CD4-positive, alpha-beta memory T cell (primary cell): Measurements from ENCODE around the gene KLHL18. TPM values are rescaled to one million over a fixed set of nuclear protein-coding genes. Genes with fewer than 3 reads are reported as not detected.

Experiments
- CTCF ChIA-PET: fragments of 350-600 bp; sonication (Branson Sonifier 250); formaldehyde crosslinking; loops from one replicate; lab custom pipeline; 2021; ENCODE audit warnings: inconsistent platforms; ENCODE audit not compliant: partially characterized antibody; lab: Charles Lee
- POLR2A ChIA-PET: fragments of 350-600 bp; sonication (Branson Sonifier 250); formaldehyde crosslinking; loops from one replicate; lab custom pipeline; 2021; ENCODE audit not compliant: partially characterized antibody; lab: Charles Lee
- DNase-seq, 5 donors: peaks; one replicate each; pipeline versions ENCODE4 v3.0.0 to v3.0.0-alpha.2; 2020 to 2022; ENCODE audit warnings: mixed read lengths in 1 of 5
- H3K27ac ChIP-seq: one replicate; pipeline ENCODE4 v1.7.0; 2013; ENCODE audit warnings: low read depth, low read length
- H3K27me3 ChIP-seq: 2 replicates; pipeline ENCODE4 v1.7.0; 2013; ENCODE audit warnings: mild to moderate bottlenecking, low read length, moderate library complexity; ENCODE audit not compliant: insufficient read depth
- H3K36me3 ChIP-seq: 2 replicates; pipeline ENCODE4 v1.7.0; 2013; ENCODE audit warnings: mild to moderate bottlenecking, low read length, moderate library complexity; ENCODE audit not compliant: insufficient read depth
- H3K4me1 ChIP-seq: 2 replicates; pipeline ENCODE4 v1.7.0; 2013; ENCODE audit warnings: mild to moderate bottlenecking, low read length, moderate library complexity; ENCODE audit not compliant: insufficient read depth
- H3K4me3 ChIP-seq, 2 donors: one replicate each; pipeline ENCODE4 v1.7.0; 2013; ENCODE audit warnings: low read length in 2 of 2, mild to moderate bottlenecking in 1 of 2
- H3K9me3 ChIP-seq, 2 donors: one replicate each; pipeline ENCODE4 v1.7.0; 2013; ENCODE audit warnings: low read length in 2 of 2, control low read depth in 1 of 2; ENCODE audit not compliant: control insufficient read depth in 1 of 2
- H3K27ac Mint-ChIP-seq, 7 donors: one replicate each; pipeline ENCODE4 v1.8.0; 2020 to 2021; ENCODE audit warnings: mixed read lengths in 7 of 7, mild to moderate bottlenecking in 6 of 7, inconsistent platforms in 3 of 7, moderate library complexity in 3 of 7
- H3K27me3 Mint-ChIP-seq, 2 donors: one replicate each; pipeline ENCODE4 v1.8.0; 2020 to 2021; ENCODE audit warnings: mixed read lengths in 2 of 2
- H3K36me3 Mint-ChIP-seq, 2 donors: one replicate each; pipeline ENCODE4 v1.8.0; 2020 to 2021; ENCODE audit warnings: mixed read lengths in 2 of 2, inconsistent platforms in 1 of 2, mild to moderate bottlenecking in 1 of 2
- H3K4me1 Mint-ChIP-seq, 4 donors: one replicate each; pipeline ENCODE4 v1.8.0; 2020 to 2021; ENCODE audit warnings: mixed read lengths in 4 of 4, mild to moderate bottlenecking in 1 of 4
- H3K4me3 Mint-ChIP-seq, 8 donors: one replicate each; pipeline ENCODE4 v1.8.0; 2020 to 2021; ENCODE audit warnings: mixed read lengths in 8 of 8, mild to moderate bottlenecking in 7 of 8, moderate library complexity in 6 of 8, inconsistent platforms in 3 of 8
- H3K9me3 Mint-ChIP-seq, 8 donors: one replicate each; pipeline ENCODE4 v1.8.0; 2020 to 2021; ENCODE audit warnings: mixed read lengths in 8 of 8, mild to moderate bottlenecking in 5 of 8, inconsistent platforms in 3 of 8, moderate library complexity in 1 of 8
- intact Hi-C: fragments of 100-400 bp; cut with micrococcal nuclease; formaldehyde crosslinking; loops from one replicate; pipeline ENCODE4 v1.15.1; 2023
- polyA plus RNA-seq, 2 donors: library from polyadenylated mRNA; unstranded; fragments of 300-500 nt; fragmentation: Illumina TruSeq; gene quantifications; one replicate each; pipeline ENCODE4 v1.2.3, GENCODE V29; 2021
- total RNA-seq, 2 experiments: library from RNA; stranded (reverse); gene quantifications; one replicate each; pipeline ENCODE4 v1.2.3, GENCODE V29; 2021

Gene KLHL18
- total and polyA plus RNA-seq, 4 experiments from 2014 or later: 17.0 to 26.7 (median 20.8) TPM

- intact Hi-C loops: no loop called here
- ChIA-PET CTCF (no interaction called here), POLR2A (no interaction called here)
- H3K9me3 ChIP-seq: no peaks in the 10 kb centered on the region
- H3K36me3 ChIP-seq: no peaks in the 10 kb centered on the region
- no peak overlapping the region for H3K4me3 ChIP-seq
- Mint-ChIP-seq H3K36me3 (peaks cover 4 to 43% of the 10 kb centered on the region in 2 donors), H3K27me3 (no peaks in the 10 kb centered on the region), H3K27ac (peak overlapping the region in 5 of 7 donors; percentile 35 to 80 (median 62)), H3K4me1 (peaks cover 25 to 49% (median 29%) of the 10 kb centered on the region in 4 donors), H3K4me3 (no peak overlapping the region), H3K9me3 (no peaks in the 10 kb centered on the region)
- no peaks in the 10 kb centered on the region for H3K27me3 ChIP-seq
- peaks cover 11% of the 10 kb centered on the region for H3K4me1 ChIP-seq
- DNase-seq: no peak
- no peak overlapping the region for H3K27ac ChIP-seq
Observed at GRCh38 chr3:47392933-47393332, 110.2 kb downstream of the KLHL18 start.

- no peaks in the 10 kb centered on the region for H3K27me3 ChIP-seq
- H3K9me3 Mint-ChIP-seq: no peaks in the 10 kb centered on the region
- intact Hi-C loops: no loop called here
- peaks cover 11% of the 10 kb centered on the region for H3K4me1 ChIP-seq
- peaks cover 6% of the 10 kb centered on the region for H3K36me3 ChIP-seq
- H3K36me3 Mint-ChIP-seq: peaks cover 4 to 46% of the 10 kb centered on the region in 2 donors
- peak overlapping the region; percentile 12 to 84 (median 54) for H3K27ac Mint-ChIP-seq
- DNase-seq: no peak
- no peak overlapping the region for H3K4me3 Mint-ChIP-seq
- no peak overlapping the region for H3K4me3 ChIP-seq
- H3K9me3 ChIP-seq: no peaks in the 10 kb centered on the region
- ChIA-PET CTCF (no interaction called here), POLR2A (no interaction called here)
- no peak overlapping the region for H3K27ac ChIP-seq
- H3K4me1 Mint-ChIP-seq: peaks cover 22 to 43% (median 29%) of the 10 kb centered on the region in 4 donors
- no peaks in the 10 kb centered on the region for H3K27me3 Mint-ChIP-seq
Observed at GRCh38 chr3:47394140-47394870, 111.6 kb downstream of the KLHL18 start.

- Histone ChIP-seq H3K27me3 (no peaks in the 10 kb centered on the region), H3K4me1 (peaks cover 11% of the 10 kb centered on the region), H3K36me3 (peaks cover 9% of the 10 kb centered on the region), H3K4me3 (no peak overlapping the region), H3K27ac (no peak overlapping the region), H3K9me3 (no peaks in the 10 kb centered on the region)
- Mint-ChIP-seq H3K36me3 (peaks cover 4 to 49% of the 10 kb centered on the region in 2 donors), H3K9me3 (no peaks in the 10 kb centered on the region), H3K27me3 (no peaks in the 10 kb centered on the region), H3K4me3 (no peak overlapping the region), H3K27ac (peak overlapping the region; percentile 1 to 84 (median 45)), H3K4me1 (peaks cover 22 to 44% (median 29%) of the 10 kb centered on the region in 4 donors)
- intact Hi-C loops: no loop called here
- ChIA-PET CTCF (no interaction called here), POLR2A (interaction anchor here (0.5 kb wide), 1 partner anchor 1046 kb away, joined by 3 read pairs; no protein-coding TSS in a partner anchor)
- no peak for DNase-seq
Observed at GRCh38 chr3:47394881-47395280, 112.1 kb downstream of the KLHL18 start.

Other genes starting within 250 kb of the KLHL18 start
- gene SETD2, start 118.8 kb upstream of the KLHL18 start, total RNA-seq: 10 to 100 TPM; 74.0 to 74.1 TPM
- 10 to 100 TPM in 1 of 2 donors, 1 to 10 TPM in 1; 3.4 to 25.9 TPM for gene SETD2, start 118.8 kb upstream of the KLHL18 start, polyA plus RNA-seq
- 1 to 10 TPM; 2.3 to 3.2 TPM for gene KIF9, start 145 bp upstream of the KLHL18 start, total RNA-seq
- gene KIF9, start 145 bp upstream of the KLHL18 start, polyA plus RNA-seq: 1 to 10 TPM; 3.8 to 4.4 TPM
- 10 to 100 TPM; 50.0 to 53.9 TPM for gene PTPN23, start 98.1 kb downstream of the KLHL18 start, total RNA-seq
- 1 to 10 TPM in 1 of 2 donors, under 1 TPM in 1; 0.46 to 4.3 TPM for gene PTPN23, start 98.1 kb downstream of the KLHL18 start, polyA plus RNA-seq
- 10 to 100 TPM; 85.7 to 88.1 TPM for gene SCAP, start 193.0 kb downstream of the KLHL18 start, total RNA-seq
- 10 to 100 TPM; 37.7 to 56.4 TPM for gene SCAP, start 193.0 kb downstream of the KLHL18 start, polyA plus RNA-seq
- gene ELP6, start 230.8 kb downstream of the KLHL18 start, total RNA-seq: 10 to 100 TPM; 24.8 to 28.6 TPM
- 10 to 100 TPM; 37.1 to 45.7 TPM for gene ELP6, start 230.8 kb downstream of the KLHL18 start, polyA plus RNA-seq